ENCODE data around the gene PTGER3. TPM values are rescaled to one million over a fixed set of nuclear protein-coding genes. Genes with fewer than 3 reads are reported as not detected.

The PTGER3 gene
- total and polyA plus RNA-seq, 2 donors (not counting 1 experiment from before 2014, with no cell fraction given) = 0.89 to 1.5 TPM

- no peak overlapping the region for H2AFZ ChIP-seq (ENCODE audit: low read length)
- H3K4me3 ChIP-seq (replicated peaks in 1 of 4; ENCODE audit: control extremely low read depth in 1 of 4, insufficient read depth in 1 of 4, low read depth in 3 of 4, low read length in 4 of 4) = no peak overlapping the region
- no peaks in the 10 kb centered on the region for H3K4me1 ChIP-seq (ENCODE audit: control insufficient read depth, extremely low read depth, insufficient read depth, low read length)
- no peak overlapping the region for H3K9ac ChIP-seq (ENCODE audit: insufficient read depth, low read length)
- H3K4me2 ChIP-seq (ENCODE audit: extremely low read depth, insufficient read depth, low read length) = no peak overlapping the region
- no peaks in the 10 kb centered on the region for H3K79me2 ChIP-seq (ENCODE audit: control insufficient read depth, insufficient read depth, low read length)
- H3K27ac ChIP-seq (ENCODE audit: insufficient read depth, low read length) = no peak overlapping the region
- no peak for TF ChIP-seq EZH2 (IDR thresholded peaks at IDR 0.05; ENCODE audit: low read length, missing control alignments)
- TF ChIP-seq CTCF (conservative IDR thresholded peaks at IDR 0.05 in 1 of 2, IDR thresholded peaks at IDR 0.05 in 1 of 2; ENCODE audit: low read depth in 1 of 2, low read length in 2 of 2) = no peak
- no peaks in the 10 kb centered on the region for H4K20me1 ChIP-seq (ENCODE audit: control insufficient read depth, extremely low read depth, insufficient read depth, low read length)
- H3K9me3 ChIP-seq (ENCODE audit: control insufficient read depth, insufficient read depth, low read depth, low read length) = no peaks in the 10 kb centered on the region
- no peak for DNase-seq (ENCODE audit: low read depth in 2 of 2)
- no peaks in the 10 kb centered on the region for H3K27me3 ChIP-seq (ENCODE audit: control insufficient read depth, insufficient read depth, low read length)
- no peaks in the 10 kb centered on the region for H3K36me3 ChIP-seq (ENCODE audit: control insufficient read depth, insufficient read depth, low read length)
Observed at GRCh38 chr1:71054791-71055190, 7.2 kb upstream of the PTGER3 start.

- no peaks in the 10 kb centered on the region for H3K9me3 ChIP-seq (ENCODE audit: control insufficient read depth, insufficient read depth, low read depth, low read length)
- H3K4me2 ChIP-seq (ENCODE audit: extremely low read depth, insufficient read depth, low read length) = no peak overlapping the region
- H3K79me2 ChIP-seq (ENCODE audit: control insufficient read depth, insufficient read depth, low read length) = no peaks in the 10 kb centered on the region
- DNase-seq (ENCODE audit: low read depth in 2 of 2) = no peak
- no peaks in the 10 kb centered on the region for H3K4me1 ChIP-seq (ENCODE audit: control insufficient read depth, extremely low read depth, insufficient read depth, low read length)
- no peak overlapping the region for H3K4me3 ChIP-seq (replicated peaks in 1 of 4; ENCODE audit: control extremely low read depth in 1 of 4, insufficient read depth in 1 of 4, low read depth in 3 of 4, low read length in 4 of 4)
- H3K36me3 ChIP-seq (ENCODE audit: control insufficient read depth, insufficient read depth, low read length) = no peaks in the 10 kb centered on the region
- no peak for TF ChIP-seq EZH2 (IDR thresholded peaks at IDR 0.05; ENCODE audit: low read length, missing control alignments)
- TF ChIP-seq CTCF (conservative IDR thresholded peaks at IDR 0.05 in 1 of 2, IDR thresholded peaks at IDR 0.05 in 1 of 2; ENCODE audit: low read depth in 1 of 2, low read length in 2 of 2) = no peak
- H2AFZ ChIP-seq (ENCODE audit: low read length) = no peak overlapping the region
- no peaks in the 10 kb centered on the region for H4K20me1 ChIP-seq (ENCODE audit: control insufficient read depth, extremely low read depth, insufficient read depth, low read length)
- H3K9ac ChIP-seq (ENCODE audit: insufficient read depth, low read length) = no peak overlapping the region
- no peaks in the 10 kb centered on the region for H3K27me3 ChIP-seq (ENCODE audit: control insufficient read depth, insufficient read depth, low read length)
- H3K27ac ChIP-seq (ENCODE audit: insufficient read depth, low read length) = no peak overlapping the region
Observed at GRCh38 chr1:71054281-71054731, 6.7 kb upstream of the PTGER3 start.

GRCh38 chr1:71053758-71054157 lies 6.1 kb upstream of the PTGER3 start:
- Histone ChIP-seq H3K4me2 (ENCODE audit: extremely low read depth, insufficient read depth, low read length) (no peak overlapping the region), H3K9ac (ENCODE audit: insufficient read depth, low read length) (no peak overlapping the region), H3K79me2 (ENCODE audit: control insufficient read depth, insufficient read depth, low read length) (no peaks in the 10 kb centered on the region), H3K4me1 (ENCODE audit: control insufficient read depth, extremely low read depth, insufficient read depth, low read length) (no peaks in the 10 kb centered on the region), H3K27me3 (ENCODE audit: control insufficient read depth, insufficient read depth, low read length) (no peaks in the 10 kb centered on the region), H2AFZ (ENCODE audit: low read length) (no peak overlapping the region), H3K4me3 (replicated peaks in 1 of 4; ENCODE audit: control extremely low read depth in 1 of 4, insufficient read depth in 1 of 4, low read depth in 3 of 4, low read length in 4 of 4) (no peak overlapping the region), H4K20me1 (ENCODE audit: control insufficient read depth, extremely low read depth, insufficient read depth, low read length) (no peaks in the 10 kb centered on the region), H3K9me3 (ENCODE audit: control insufficient read depth, insufficient read depth, low read depth, low read length) (no peaks in the 10 kb centered on the region), H3K27ac (ENCODE audit: insufficient read depth, low read length) (no peak overlapping the region), H3K36me3 (ENCODE audit: control insufficient read depth, insufficient read depth, low read length) (no peaks in the 10 kb centered on the region)
- DNase-seq (ENCODE audit: low read depth in 2 of 2) = no peak
- no peak for TF ChIP-seq CTCF (conservative IDR thresholded peaks at IDR 0.05 in 1 of 2, IDR thresholded peaks at IDR 0.05 in 1 of 2; ENCODE audit: low read depth in 1 of 2, low read length in 2 of 2)
- no peak for TF ChIP-seq EZH2 (IDR thresholded peaks at IDR 0.05; ENCODE audit: low read length, missing control alignments)
